Left ventricle myocardium inferior (tissue), 1 donor: ENCODE results near the gene SHROOM2. TPM values are rescaled to one million over a fixed set of nuclear protein-coding genes. Genes with fewer than 3 reads are reported as not detected.

Experiments used
- DNase-seq: peaks from one replicate; pipeline ENCODE4 v3.0.0-alpha.2; 2020
- H3K27ac ChIP-seq: fragments of 200-600 bp; replicated peaks from 2 replicates; pipeline ENCODE4 v1.8.0; 2021
- H3K27me3 ChIP-seq: fragments of 200-600 bp; 2 replicates; pipeline ENCODE4 v1.8.0; 2021; ENCODE audit warnings: low read depth
- H3K36me3 ChIP-seq: fragments of 200-600 bp; 2 replicates; pipeline ENCODE4 v1.8.0; 2021
- H3K4me1 ChIP-seq: fragments of 200-600 bp; 2 replicates; pipeline ENCODE4 v1.8.0; 2021
- H3K4me3 ChIP-seq: fragments of 200-600 bp; 2 replicates; pipeline ENCODE4 v1.8.0; 2021; ENCODE audit warnings: mild to moderate bottlenecking, moderate library complexity
- H3K9me3 ChIP-seq: fragments of 200-600 bp; replicated peaks from 2 replicates; pipeline ENCODE4 v1.8.0; 2021
- intact Hi-C: fragments of 100-400 bp; cut with micrococcal nuclease; formaldehyde crosslinking; loops from one replicate; pipeline ENCODE4 v1.11.0; 2022
- total RNA-seq: library from RNA; stranded (reverse); fragmentation: NEBNext Ultra II Directional; extraction: Animal tissue kit (Norgen Biotek cat#: 25700); gene quantifications from one replicate; pipeline ENCODE4 v1.2.1, GENCODE V29; 2021
- TF ChIP-seq, protein P1 (sequence below): fragments of 200-600 bp; IDR thresholded peaks from 2 replicates; pipeline ENCODE4 v1.8.0; 2021; ENCODE audit warnings: antibody characterized with exemption, mild to moderate bottlenecking, borderline replicate concordance
- donor health status: DM: no; HTN: yes; CAD: no; lungs with severe emphysema.

The SHROOM2 gene
- total RNA-seq, 1 donor from 2014 or later: 0.71 TPM

- intact Hi-C loops: no loop called here
- Histone ChIP-seq H3K27me3 (no peaks in the 10 kb centered on the region), H3K9me3 (no peaks in the 10 kb centered on the region), H3K4me1 (no peaks in the 10 kb centered on the region), H3K4me3 (no peak overlapping the region), H3K27ac (no peak overlapping the region), H3K36me3 (no peaks in the 10 kb centered on the region)
- TF ChIP-seq, protein P1, sequence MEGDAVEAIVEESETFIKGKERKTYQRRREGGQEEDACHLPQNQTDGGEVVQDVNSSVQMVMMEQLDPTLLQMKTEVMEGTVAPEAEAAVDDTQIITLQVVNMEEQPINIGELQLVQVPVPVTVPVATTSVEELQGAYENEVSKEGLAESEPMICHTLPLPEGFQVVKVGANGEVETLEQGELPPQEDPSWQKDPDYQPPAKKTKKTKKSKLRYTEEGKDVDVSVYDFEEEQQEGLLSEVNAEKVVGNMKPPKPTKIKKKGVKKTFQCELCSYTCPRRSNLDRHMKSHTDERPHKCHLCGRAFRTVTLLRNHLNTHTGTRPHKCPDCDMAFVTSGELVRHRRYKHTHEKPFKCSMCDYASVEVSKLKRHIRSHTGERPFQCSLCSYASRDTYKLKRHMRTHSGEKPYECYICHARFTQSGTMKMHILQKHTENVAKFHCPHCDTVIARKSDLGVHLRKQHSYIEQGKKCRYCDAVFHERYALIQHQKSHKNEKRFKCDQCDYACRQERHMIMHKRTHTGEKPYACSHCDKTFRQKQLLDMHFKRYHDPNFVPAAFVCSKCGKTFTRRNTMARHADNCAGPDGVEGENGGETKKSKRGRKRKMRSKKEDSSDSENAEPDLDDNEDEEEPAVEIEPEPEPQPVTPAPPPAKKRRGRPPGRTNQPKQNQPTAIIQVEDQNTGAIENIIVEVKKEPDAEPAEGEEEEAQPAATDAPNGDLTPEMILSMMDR: no peak
- no peak for DNase-seq
Observed at GRCh38 chrX:9947131-9947794, 161.0 kb downstream of the SHROOM2 start.

- no peaks in the 10 kb centered on the region for H3K4me1 ChIP-seq
- TF ChIP-seq, protein P1: no peak
- no peak overlapping the region for H3K4me3 ChIP-seq
- intact Hi-C loops: no loop called here
- no peaks in the 10 kb centered on the region for H3K9me3 ChIP-seq
- H3K27ac ChIP-seq: no peak overlapping the region
- H3K27me3 ChIP-seq: no peaks in the 10 kb centered on the region
- no peaks in the 10 kb centered on the region for H3K36me3 ChIP-seq
- DNase-seq: no peak
Observed at GRCh38 chrX:9948406-9948805, 162.2 kb downstream of the SHROOM2 start.

DNA sequence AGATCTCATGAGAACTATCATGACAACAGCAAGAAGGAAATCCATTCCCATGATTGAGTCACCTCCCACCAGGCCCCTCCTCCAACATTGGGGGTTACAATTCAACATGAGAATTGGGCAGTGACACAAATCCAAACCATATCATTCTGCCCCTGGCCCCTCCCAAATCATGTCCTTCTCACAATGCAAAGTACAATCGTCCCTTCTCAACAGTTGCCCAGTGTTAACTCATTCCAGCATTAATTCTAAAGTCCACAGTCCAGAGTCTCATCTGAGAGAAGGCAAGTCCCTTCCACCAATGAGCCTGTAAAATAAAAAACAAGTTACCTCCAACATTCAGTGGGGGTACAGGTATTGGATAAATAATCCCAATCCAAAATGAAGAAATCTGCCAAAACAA, 166.1 kb downstream of the SHROOM2 start:
- DNase-seq: no peak
- Histone ChIP-seq H3K36me3 (no peaks in the 10 kb centered on the region), H3K27me3 (no peaks in the 10 kb centered on the region), H3K4me1 (no peaks in the 10 kb centered on the region), H3K27ac (no peak overlapping the region), H3K9me3 (no peaks in the 10 kb centered on the region), H3K4me3 (no peak overlapping the region)
- TF ChIP-seq, protein P1: no peak
- intact Hi-C loops: no loop called here

GRCh38 chrX:9953396-9953795, 167.2 kb downstream of the SHROOM2 start:
- intact Hi-C loops: no loop called here
- H3K9me3 ChIP-seq: no peaks in the 10 kb centered on the region
- no peak for DNase-seq

GRCh38 chrX:9955506-9955905, 169.3 kb downstream of the SHROOM2 start:
- Histone ChIP-seq H3K36me3 (no peaks in the 10 kb centered on the region), H3K4me3 (no peak overlapping the region), H3K9me3 (no peaks in the 10 kb centered on the region), H3K27ac (no peak overlapping the region), H3K27me3 (no peaks in the 10 kb centered on the region), H3K4me1 (no peaks in the 10 kb centered on the region)
- intact Hi-C loops: no loop called here
- TF ChIP-seq, protein P1: no peak
- no peak for DNase-seq

More at GRCh38 chrX:9953396-9953795, 167.2 kb downstream of the SHROOM2 start:
- Histone ChIP-seq H3K36me3 (no peaks in the 10 kb centered on the region), H3K4me1 (no peaks in the 10 kb centered on the region), H3K4me3 (no peak overlapping the region), H3K27ac (no peak overlapping the region), H3K27me3 (no peaks in the 10 kb centered on the region)
- TF ChIP-seq, protein P1: no peak
